GM12872 (cell line): ENCODE data around the gene TNK1.

Experiments
- TF ChIP-seq, protein P1 (sequence below): IDR thresholded peaks from 3 replicates; pipeline ENCODE4 v1.5.1; 2011; ENCODE audit warnings: low read depth, mild to moderate bottlenecking, low read length, moderate library complexity; ENCODE audit not compliant: insufficient read depth

The TNK1 gene

DNA sequence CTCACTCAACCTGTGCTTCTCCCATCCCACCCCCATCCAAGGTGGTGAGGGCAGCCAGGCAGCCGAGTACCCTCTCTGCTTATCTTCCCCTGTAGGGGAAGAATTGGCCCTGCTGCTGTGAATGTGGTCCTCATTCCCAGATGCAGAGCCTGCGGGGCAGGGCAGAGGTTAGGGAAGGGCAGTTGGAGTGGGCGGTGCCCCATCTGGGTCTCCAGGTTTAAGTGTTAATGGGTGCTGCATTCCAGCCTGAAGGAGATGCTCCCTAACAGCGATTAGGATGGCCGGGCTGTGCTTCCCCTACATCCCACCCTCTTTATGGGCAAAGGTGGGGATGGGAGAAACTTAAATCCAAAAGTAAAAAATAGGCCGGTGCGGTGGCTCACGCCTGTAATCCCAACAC lies 13.8 kb upstream of the TNK1 start:
- TF ChIP-seq, protein P1, sequence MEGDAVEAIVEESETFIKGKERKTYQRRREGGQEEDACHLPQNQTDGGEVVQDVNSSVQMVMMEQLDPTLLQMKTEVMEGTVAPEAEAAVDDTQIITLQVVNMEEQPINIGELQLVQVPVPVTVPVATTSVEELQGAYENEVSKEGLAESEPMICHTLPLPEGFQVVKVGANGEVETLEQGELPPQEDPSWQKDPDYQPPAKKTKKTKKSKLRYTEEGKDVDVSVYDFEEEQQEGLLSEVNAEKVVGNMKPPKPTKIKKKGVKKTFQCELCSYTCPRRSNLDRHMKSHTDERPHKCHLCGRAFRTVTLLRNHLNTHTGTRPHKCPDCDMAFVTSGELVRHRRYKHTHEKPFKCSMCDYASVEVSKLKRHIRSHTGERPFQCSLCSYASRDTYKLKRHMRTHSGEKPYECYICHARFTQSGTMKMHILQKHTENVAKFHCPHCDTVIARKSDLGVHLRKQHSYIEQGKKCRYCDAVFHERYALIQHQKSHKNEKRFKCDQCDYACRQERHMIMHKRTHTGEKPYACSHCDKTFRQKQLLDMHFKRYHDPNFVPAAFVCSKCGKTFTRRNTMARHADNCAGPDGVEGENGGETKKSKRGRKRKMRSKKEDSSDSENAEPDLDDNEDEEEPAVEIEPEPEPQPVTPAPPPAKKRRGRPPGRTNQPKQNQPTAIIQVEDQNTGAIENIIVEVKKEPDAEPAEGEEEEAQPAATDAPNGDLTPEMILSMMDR, result no peak

DNA sequence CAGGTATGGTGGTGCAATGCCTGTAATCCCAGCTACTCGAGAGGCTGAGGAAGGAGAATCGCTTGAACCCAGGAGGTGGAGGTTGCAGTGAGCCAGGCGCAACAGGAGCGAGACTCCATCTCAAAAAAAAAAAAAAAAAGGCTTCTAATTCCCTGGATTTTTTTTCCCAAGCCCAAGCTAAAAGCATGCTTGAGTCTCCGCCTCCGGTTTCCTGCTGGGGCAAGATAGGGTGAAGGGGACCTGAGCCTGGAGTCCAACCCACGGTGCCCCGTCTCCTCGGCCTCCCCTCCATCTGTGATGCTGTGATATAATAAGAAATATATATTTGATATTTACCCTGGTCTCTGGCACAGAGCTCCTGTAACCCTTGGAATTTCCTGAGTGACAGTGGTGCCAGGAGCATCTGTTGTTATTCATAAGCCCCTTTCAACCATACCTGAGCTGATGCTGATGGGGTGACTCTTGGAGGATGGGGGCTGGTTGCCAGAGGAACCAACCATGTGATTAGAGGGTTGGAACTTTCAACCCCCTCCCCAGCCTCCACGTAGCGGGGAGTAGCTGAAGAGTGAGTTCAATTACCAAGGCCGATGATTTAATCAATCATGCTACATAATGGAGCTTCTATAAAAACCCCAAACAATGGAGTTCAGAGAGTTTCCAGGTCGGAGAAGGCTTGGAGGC lies 12.8 kb upstream of the TNK1 start:
- TF ChIP-seq, protein P1, result no peak

DNA sequence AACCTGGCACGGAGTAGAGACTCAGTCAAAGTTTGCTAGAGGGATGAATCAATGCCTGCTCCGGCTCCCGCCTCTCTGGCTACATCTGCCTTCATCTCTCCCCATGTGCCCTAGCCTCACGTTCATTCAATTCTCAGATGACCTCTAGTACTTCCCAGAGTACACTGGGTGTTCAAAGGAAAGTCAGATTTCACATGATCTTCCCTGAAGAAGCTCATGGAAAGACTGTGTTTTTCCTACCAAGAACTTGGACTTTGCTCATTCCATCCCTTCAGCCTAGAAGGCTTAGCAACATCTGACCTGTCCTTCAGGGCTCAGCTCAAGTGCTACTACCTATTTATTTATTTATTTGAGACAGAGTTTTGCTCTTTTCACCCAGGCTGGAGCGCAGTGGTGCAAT lies 11.1 kb upstream of the TNK1 start:
- TF ChIP-seq, protein P1, result no peak

DNA sequence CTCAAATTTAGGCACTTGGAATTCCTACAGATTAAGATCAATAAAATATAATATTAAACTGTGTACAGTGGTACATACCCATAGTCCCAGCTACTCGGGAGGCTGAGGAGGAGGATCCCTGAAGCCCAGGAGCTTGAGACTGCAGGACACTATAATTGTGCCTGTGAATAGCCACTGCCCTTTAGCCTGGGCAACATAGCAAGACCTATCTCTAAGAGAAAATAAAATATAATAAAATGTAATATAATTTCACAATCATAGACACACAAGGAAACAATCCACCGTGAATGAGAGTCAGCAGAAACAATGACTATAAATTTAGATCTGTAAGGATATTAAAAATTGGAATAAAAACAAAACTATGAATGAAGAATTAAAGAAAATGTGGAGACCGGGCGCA lies 10.0 kb upstream of the TNK1 start:
- TF ChIP-seq, protein P1, result no peak

DNA sequence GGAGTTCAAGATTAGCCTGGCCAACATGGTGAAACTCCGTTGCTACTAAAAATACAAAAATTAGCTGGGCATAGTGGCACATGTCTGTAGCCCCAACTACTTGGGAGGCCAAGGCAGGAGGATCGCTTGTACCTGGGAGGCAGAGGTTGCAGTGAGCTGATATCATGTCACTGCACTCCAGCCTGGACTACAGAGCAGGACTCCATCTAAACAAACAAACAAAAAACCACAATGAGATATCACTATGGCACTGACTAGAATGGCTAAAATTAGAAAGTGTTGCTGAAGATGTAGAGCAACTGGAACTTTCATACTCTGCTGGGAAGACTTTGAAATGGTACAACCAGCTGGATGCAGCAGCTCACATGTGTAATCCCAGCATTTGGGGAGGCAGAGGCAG lies 6.5 kb upstream of the TNK1 start:
- TF ChIP-seq, protein P1, result no peak

DNA sequence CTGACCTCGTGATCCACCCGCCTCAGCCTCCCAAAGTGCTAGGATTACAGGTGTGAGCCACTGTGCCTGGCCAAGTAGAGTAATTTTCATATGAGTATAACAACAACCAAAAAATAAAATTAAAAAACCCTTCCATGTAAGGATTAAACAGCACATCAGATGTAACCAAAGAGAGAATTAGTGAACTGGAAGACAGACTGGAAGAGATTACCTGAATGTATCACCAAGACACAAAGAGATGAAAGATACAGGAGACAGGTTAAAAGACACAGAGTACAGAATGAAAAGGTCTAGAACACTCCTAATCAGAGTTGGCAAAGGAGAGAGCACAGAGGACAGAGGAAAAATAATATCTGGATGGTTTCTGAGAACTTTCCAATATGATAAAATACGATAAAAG lies 1.8 kb upstream of the TNK1 start:
- TF ChIP-seq, protein P1, result no peak

DNA sequence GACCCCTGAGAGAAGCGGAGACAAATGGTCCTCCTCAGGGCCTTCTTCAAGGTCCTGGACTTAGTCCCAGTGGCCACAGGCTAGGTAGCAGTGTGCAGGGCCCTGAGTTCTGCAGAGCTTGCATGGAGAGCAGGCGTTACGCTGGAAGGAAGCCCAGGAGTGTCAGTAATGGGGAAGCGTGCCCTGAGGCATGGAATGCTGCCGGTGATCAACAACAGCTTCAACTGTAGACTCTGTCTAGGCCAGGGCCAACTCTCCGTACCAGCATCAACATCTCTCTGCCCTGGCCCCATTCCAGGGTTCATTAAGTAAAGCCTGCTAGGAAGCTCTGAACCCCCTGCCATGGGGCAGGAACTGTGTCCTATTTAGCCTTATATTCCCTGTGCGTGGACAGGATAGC lies 568 bp upstream of the TNK1 start:
- TF ChIP-seq, protein P1, result no peak
